GM12878 (cell line): ENCODE data around the gene ERC2.

Source experiments
- CTCF ChIP-seq, 3 experiments: IDR thresholded peaks in 2 of 3; conservative IDR thresholded peaks in 1 of 3; 2 replicates each; pipeline ENCODE4 v1.5.1; 2011; ENCODE audit warnings: low read depth in 3 of 3, low read length in 3 of 3, mild to moderate bottlenecking in 3 of 3, control low read depth in 2 of 3, moderate library complexity in 2 of 3, inconsistent platforms in 1 of 3, mixed read lengths in 1 of 3; ENCODE audit not compliant: control insufficient read depth in 2 of 3, insufficient read depth in 1 of 3; ENCODE audit errors: extremely low read depth in 1 of 3
- JUNB ChIP-seq: IDR thresholded peaks from 2 replicates; pipeline ENCODE4 v1.6.1; 2016; ENCODE audit warnings: antibody characterized with exemption, mild to moderate bottlenecking
- MAX ChIP-seq: IDR thresholded peaks from 2 replicates; pipeline ENCODE4 v1.6.1; 2012; ENCODE audit warnings: low read depth, low read length, improper control_type of control experiment
- RCOR1 ChIP-seq: conservative IDR thresholded peaks from 2 replicates; pipeline ENCODE4 v1.6.1; 2012; ENCODE audit warnings: low read depth, low read length, improper control_type of control experiment
- RFX5 ChIP-seq: IDR thresholded peaks from 2 replicates; pipeline ENCODE4 v1.6.1; 2011; ENCODE audit warnings: low read depth, low read length, improper control_type of control experiment
- SIX5 ChIP-seq: IDR thresholded peaks from 2 replicates; pipeline ENCODE4 v1.6.1; 2011; ENCODE audit warnings: mild to moderate bottlenecking, low read depth, low read length, moderate library complexity; ENCODE audit not compliant: severe bottlenecking
- SP1 ChIP-seq: IDR thresholded peaks from one replicate; pipeline ENCODE4 v1.6.1; 2011; ENCODE audit warnings: low read depth, low read length
- TCF7 ChIP-seq: IDR thresholded peaks from 2 replicates; pipeline ENCODE4 v1.6.1; 2014; ENCODE audit warnings: antibody characterized with exemption, borderline replicate concordance

- no peak for TF ChIP-seq RFX5
- no peak for TF ChIP-seq SIX5
- TF ChIP-seq CTCF (IDR thresholded peaks at IDR 0.05 in 2 of 3, conservative IDR thresholded peaks at IDR 0.05 in 1 of 3; ENCODE audit: control insufficient read depth in 2 of 3, extremely low read depth in 1 of 3, insufficient read depth in 1 of 3, low read depth in 3 of 3, low read length in 3 of 3): no peak
- no peak for TF ChIP-seq RCOR1
- TF ChIP-seq TCF7: no peak
- TF ChIP-seq JUNB: no peak
- TF ChIP-seq MAX: no peak
- no peak for TF ChIP-seq SP1
These were observed 1001.2 kb downstream of the ERC2 start for GRCh38 chr3:55467099-55467498.
